ENCODE measurements around the gene BSPH1.
"Not testable (repeated sequence)": the region's sequence is repeated elsewhere in the genome, so short reads cannot be mapped to it uniquely, and the experiment has no call there.

Gene BSPH1, protein sequence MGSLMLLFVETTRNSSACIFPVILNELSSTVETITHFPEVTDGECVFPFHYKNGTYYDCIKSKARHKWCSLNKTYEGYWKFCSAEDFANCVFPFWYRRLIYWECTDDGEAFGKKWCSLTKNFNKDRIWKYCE

DNA sequence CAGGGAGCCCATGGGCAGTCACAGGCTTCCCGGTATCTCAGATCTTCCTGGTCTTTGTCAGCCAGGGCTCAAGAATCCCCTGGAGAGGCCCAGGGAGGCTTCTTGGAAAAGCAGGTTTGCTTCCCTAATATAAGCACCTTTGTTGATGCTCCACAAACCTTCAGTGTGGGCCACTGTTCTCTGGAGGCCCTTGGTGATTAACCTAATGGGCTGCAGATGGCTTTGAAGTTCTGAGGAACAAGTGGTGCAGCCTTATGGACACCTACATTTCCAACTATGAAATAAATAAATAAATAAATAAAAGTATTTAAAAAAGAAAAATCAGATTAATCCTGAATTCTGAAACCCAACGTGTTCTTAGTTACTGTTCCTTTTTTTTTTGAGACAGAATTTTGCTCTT is at the start of gene BSPH1:
Gene BSPH1, minus strand, starts transcription at position 101 of the 400 bp plus-strand sequence. Its CDS starts 89 bp downstream, at position 12.
- no peak for DNase-seq

DNA sequence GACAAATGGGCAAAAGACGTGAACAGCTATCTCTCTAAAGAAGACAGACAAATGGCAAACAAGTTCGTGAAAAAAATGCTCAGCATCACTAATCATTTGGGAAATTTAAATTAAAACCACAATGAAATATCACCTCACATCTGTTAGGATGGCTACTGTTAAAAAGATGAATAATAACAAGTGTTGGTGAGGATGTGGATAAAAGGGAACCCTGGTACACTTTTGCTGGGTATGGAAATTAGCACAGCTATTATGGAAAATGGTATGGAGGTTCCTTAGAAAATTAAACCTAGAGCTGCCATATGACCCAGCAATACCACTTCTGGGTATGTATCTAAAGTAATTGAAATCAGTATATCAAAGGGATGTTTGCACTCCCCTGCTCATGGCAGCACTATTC is 44.8 kb upstream of the BSPH1 start:
- DNase-seq: no peak

DNA sequence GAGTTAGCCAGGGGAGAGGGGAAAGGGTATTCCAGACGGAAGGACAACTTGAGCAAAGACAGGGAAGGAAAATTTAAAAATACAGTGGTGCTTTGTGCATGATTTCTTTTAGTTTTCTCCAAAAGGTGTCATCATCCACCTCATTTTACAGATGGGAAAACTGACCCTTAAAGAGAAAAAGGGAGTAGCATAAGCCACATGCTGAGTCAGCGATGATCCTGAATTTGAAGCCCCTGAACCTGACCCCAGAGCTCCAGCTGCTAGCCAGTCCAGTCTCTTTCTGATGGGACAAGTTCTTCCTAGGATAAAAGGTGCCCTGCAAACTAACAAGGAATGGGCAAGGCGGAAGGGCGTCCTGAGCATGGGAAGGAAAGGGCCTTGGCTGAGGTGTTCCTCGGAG is 41.6 kb upstream of the BSPH1 start:
- no peak for DNase-seq

DNA sequence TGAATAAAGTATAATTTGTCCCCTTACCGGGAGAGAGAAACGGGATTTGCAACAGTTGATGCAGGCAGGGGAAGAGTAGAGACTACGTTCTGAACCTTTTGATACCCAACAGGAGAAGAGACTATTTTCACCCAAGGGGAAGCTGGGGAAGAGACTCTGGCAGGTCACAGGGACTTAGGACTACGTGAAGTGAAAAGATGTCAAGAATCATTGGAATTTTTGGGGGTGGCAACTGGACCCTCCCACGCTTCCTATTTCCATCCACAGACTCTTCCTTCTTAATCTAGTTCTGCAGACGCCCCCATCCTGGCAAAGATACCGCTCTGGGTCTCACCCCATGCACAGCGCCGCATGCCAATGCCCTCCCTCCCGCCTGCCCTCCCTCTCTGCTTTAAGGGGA is 38.1 kb upstream of the BSPH1 start:
- DNase-seq: no peak

DNA sequence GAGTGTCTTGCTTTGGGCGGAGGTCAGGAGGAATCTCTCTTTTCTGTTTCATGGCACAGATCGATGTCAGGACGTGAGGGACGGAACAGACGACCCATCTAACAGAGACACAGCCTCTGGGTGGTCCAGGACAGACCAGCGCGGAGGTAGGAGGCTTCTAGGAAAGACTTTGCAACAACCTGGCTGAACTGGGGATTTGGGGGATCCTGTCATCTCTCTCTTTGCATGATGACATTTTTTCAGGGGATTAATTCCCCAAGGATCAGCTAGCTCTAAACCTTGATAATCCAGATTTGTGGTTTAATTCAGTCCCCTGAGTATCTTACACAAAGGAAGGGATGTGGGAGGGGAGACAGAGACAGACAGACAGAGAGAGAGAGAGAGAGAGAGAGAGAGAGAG is 37.5 kb upstream of the BSPH1 start:
- DNase-seq: no peak

DNA sequence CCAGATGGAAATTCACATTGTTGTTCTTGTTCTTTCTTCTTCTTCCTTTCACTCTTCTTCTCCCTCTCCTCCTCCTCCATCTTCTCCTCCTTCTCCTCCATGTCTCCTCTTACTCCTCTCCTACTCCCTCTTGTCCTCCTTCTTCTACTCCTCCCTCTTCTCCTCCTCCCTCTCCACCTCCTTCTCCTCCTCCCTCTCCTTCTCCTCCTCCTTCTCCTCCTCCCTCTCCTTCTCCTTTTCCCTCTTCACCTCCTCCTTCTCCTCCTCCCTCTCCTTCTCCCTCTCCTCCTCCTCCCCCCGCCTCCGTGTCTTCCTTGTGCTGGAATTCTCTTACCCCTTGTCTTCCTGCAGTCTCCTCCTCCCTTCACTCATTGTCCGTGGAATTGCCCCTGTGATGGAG is 33.5 kb upstream of the BSPH1 start:
- no peak for DNase-seq

DNA sequence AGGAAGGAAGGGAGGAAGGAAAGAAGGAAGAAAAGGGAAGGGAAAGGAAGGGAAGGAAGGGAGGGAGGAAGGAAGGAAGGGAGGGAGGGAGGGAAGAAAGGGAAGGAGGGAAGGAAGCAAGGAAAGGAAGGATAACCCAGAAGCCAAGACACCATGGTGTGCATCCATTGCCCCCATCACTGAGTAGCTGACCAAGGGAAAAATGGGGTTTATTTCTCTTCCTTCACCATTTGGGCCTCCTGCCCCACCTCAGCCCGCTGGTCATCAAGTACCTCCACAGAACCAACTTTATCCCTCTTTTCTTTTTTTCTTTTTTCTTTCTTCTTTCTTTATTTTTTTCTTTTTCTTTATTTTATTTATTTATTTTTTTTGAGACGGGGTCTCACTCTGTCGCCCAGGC is 31.5 kb upstream of the BSPH1 start:
- no peak for DNase-seq

DNA sequence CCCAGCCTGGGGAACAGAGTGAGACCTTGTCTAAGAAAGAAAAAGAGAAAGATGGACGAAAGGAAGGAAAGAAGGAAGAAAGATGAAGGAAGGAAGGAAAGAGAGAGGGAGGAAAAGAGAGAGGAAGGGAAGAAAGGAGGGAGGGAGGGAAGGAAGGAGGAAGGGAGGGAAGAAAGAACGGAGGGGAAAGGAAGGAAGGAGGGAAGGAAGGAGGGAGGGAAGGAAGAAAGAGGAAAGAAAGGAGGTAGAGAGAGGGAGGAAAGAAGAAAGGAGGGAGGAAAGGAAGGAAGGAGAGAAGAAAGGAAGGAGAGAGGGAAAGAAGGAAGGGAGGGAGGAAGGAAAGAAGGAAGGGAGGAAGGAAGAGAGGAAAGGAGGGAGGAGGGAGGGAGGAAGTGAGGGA is 31.0 kb upstream of the BSPH1 start:
- DNase-seq: no peak

DNA sequence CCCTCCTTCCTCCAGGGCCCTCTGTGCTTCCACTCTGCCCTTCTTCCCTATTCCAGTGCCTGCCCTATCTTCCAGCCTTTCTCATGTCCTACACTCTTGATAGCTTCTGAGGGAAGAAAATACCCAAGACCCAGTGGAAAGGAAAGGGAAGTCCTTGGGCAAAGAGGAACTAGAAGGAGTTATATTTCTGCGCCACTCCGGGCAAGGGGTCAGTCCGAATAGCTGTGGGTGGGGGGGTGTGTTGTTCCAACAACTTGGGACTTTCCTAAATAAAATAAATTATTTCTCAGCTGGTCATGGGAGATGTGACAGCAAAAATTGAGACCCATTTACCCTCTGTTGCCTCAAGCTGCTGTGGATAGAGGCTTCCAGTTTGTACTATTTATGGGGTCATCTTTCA is 28.7 kb upstream of the BSPH1 start:
- DNase-seq: no peak

DNA sequence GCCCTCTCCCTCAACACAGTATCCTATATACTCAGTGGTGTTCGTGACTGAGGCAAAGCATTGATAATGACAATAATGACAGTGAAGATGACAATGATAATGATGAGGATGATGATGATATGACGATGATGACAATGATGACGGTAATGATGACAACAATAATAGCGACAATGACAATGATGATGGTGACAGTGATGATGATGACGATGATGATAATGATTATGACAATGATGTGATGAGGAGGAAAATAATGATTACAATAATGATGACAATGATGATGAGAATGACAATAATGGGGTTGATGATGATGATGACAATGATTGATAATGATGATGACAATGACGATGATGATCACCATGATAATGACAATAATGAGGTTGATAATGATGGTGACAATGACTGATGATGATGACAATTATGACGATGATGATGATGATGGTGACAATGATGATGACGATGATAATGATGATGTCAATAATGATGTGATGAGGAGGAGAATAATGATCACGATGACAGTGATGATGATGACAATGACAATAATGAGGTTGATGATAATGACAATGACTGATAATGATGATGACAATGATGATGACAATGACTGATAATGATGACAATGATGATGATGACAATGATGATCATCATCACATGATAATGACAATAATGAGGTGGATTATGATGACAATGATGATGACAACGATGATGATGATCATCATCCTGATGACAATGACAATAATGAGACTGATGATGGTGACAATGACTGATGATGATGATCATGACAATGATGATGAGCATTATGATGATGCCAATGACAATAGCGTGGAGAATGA is 19.2 kb upstream of the BSPH1 start:
- DNase-seq: no peak

DNA sequence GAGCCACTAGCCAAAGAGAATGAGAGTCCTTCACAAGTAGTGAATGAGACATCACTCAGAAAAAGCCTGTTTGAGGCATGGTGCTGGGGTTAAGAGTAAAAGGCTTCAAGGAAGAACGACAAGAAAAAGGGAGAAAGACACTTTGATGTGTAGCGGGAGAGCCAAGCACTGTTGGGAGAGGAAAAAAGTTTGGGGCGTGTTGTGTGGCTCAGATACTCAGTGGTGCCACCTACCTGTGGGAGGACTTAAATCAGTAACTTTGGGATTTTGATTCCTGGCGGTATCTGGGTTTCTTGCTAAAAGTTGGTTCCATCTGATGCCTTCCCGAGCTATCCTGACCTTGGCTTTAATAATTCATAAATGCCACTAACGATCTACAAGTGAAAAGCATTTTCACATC is 14.8 kb upstream of the BSPH1 start:
- DNase-seq: peak; percentile 2

DNA sequence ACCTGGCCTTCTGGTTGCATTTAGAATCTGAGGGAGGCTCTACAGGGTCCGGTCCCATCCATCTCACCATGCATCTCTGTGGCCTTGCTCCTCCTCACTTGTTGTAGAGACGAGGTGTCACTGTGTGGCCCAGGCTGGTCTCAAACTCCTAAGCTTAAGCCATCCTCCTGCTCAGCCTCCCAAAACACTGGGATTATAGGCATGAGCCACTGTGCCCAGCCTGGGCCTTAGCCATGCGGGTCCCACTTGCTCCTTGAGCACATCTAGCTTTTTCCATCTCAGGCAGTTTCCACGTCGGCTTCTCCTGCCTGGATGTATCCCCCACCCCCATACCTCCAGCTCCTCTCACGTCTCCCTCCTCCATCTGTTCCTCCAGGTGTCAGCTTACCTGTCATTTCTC is 12.3 kb upstream of the BSPH1 start:
- DNase-seq: no peak

DNA sequence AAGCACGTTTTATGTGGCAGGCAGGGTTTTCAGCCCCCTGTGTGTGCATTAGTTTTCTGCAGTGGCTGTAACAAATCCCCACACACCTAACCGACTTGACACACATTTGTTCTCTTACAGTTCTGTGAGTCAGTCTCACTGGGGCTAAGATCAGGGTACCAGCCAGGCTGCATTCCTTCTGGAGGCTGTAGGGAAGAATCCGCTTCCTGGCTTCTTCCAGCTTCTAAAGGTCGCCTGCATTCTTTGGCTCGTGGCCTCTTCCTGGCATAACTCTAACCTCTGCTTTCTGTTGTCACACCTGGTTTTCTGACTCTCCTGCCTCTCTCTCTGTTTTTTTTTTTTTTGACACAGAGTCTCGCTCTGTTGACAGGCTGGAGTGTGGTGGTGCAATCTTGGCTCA is 8.9 kb upstream of the BSPH1 start:
- no peak for DNase-seq

DNA sequence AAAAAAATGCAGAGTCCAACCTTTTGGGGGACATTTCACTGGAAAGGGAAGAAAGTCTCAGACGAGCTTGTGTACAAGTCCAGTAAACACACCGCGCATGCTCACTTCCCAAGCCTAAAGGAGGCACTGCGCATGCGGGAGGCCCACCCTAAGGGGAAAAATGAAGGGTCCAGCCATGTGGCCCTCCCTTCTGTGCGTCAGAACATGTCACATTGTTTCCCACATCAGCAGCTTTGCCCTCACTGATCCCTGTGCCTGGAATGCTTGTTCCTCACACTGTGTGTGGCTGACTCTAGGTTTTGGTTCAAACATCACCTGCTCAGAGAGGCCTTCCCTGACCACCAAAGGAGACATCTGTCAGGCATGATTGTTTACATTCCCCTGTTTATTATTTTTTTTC is 6.8 kb upstream of the BSPH1 start:
- no peak for DNase-seq

DNA sequence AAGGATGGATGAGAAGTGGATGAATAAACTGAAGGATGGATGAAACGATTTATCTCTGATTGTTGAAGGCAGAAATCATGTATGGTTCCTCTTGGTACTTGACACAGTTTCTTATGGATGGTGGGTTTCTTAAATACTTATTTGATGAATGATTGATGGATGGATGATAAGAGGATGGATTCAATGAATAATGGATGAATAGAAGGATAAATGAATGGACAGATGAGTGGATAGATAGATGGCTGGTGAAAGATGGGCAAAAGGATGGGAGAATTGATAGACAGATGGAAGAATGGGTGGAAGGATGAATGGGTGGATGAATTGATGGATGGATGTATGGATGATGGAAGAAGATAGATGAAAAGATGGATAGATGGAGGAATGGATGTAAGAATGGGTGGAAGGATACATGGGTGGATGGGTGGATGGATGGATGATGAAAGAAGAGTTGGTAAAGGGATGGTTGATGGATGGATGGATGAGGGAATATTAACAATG is 4.3 kb upstream of the BSPH1 start:
- no peak for DNase-seq

DNA sequence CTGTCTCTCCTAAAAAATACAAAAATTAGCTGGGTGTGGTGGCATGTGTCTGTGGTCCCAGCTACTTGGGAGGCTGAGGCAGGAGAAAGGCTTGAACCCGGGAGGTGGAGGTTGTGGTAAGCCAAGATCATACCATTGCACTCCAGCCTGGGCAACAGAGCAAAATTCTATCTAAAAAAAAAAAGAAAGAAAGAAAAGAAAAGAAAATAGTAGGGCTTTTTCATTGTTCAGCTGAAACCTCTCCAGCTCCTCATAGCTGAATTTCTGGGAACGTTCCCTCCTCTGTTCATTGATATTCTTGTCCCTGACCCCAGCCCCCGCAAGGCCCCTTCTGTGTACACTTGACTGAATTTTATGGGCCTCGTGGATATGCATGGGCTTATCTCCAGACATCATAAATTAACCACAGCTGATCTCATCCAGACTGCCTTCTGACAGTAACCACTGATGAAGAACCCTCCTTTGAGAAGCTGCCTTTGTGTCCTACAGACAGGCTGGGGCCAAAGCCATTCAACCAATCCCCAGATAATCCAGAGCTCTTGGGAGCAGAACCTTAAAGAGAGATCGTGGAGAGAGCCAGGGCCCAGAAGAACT is 2.3 kb upstream of the BSPH1 start, which contains the start of gene ELSPBP1:
Gene ELSPBP1, plus strand, starts transcription at position 424 of the 594 bp plus-strand sequence. CDS start 14,036 bp downstream, outside the sequence.
- no peak for DNase-seq

DNA sequence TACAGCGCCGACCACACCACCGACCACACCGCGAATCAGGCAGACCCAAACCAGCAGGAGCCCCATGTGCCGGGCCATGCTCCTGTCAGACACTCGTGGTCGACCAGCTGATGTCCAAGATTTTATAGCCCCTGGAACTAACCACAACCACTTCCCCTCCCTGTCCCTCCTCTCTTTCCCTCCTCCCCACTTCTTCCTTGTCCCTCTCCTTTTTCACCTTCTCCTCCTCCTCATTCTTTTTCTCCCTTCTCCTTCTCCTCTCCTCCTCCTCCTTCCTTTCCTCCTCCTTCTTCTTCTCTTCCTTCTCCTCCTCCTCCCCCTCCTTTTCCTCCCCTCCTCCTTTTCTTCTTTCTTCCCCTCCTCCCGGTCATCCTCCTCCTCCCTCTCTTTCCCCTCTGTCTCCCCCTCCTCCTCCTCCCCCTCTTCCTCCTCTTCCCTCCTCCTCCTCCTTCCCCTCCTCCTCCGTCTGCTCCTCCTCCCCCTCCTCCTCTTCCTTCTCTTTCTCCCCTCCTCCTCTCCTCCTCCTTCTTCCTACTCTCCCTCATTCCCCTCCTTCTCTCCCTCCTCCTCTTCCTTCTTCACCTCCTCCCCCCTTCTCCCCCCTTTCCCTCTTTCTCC is 670 bp downstream of the BSPH1 start:
- DNase-seq: no peak

DNA sequence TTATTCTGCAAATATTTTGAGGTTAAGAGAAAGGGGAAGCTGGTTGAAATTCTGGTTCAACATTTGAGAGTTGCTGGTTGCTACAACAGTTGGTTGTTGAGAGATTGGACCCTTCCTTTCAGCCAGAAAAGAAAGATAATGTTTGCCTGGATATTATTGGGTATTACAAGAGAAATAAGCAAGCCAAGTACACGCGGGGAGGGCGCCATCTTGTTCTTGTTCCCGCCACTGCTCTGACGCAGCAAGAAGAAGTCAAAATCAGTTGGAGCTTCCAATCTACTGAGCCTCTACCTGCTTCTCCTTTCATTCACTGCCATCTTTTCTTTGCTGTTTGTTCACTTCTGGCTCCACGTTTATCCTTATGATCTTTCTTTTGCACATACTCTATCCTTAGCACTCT is 18.4 kb downstream of the BSPH1 start:
- DNase-seq: no peak

DNA sequence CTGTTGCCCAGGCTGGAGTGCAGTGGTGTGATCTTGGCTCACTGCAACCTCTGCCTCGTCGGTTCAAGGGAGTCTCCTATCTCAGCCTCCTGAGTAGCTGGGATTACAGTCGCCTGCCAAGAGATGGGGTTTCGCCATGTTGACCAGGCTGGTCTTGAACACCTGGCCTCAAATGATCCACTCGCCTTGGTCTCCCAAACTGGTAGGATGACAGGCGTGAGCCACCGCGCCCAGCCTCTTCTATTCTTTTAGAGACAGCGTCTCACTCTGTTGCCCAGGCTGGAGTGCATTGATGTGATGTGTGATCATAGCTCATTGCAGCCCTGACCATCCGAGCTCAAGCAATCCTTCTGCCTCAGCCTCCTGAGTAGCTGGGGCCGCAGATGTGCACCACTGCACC is 36.0 kb downstream of the BSPH1 start:
- DNase-seq: not testable (repeated sequence)

DNA sequence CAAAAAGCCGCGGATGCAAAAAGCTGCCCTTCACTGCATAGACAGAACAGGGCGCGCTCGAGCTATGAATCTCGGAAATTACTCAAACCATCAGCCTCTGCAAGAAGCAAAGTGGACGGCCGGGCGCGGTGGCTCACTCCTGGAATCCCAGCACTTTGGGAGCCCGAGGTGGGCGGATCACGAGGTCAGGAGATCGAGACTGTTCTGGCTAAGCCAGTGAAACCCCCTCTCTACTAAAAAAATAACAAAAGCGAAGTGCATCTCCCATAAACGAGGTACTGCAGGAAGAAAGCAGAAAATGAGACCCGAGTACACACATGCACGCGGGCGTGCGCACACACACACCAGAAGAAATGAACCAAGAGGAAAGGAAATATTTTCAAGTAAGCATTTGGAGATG is 39.8 kb downstream of the BSPH1 start:
- not testable (repeated sequence) for DNase-seq

DNA sequence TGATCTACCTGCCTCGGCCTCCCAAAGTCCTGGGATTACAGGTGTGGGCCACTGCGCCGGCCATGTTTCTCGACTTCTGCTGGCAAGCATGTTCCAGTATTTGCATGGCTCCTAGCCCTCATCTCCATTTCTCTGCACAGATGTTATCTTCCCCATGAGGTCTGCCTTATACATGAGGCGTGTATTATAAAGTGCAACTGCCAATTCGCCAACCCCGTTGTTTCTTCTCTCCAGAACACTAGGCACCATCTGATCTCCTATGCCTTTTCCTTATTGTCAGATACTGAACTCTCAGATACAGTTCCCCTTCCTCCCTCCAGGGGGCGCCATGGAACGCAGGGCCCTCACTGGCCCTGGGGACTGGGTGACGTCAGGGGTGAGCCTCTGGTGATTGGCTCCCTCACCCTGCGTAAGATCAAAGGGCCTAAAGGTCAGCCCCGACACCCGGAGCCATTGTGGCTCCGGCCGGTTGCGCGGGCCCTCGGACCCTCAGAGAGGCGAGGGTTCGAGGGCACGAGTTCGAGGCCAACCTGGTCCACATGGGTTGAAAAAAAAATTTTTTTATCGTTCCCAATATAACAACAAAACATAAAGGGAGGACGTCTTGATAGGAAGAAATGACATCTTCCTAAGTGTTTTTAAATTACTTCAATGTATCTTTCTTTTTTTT is 42.0 kb downstream of the BSPH1 start:
- not testable (repeated sequence) for DNase-seq

DNA sequence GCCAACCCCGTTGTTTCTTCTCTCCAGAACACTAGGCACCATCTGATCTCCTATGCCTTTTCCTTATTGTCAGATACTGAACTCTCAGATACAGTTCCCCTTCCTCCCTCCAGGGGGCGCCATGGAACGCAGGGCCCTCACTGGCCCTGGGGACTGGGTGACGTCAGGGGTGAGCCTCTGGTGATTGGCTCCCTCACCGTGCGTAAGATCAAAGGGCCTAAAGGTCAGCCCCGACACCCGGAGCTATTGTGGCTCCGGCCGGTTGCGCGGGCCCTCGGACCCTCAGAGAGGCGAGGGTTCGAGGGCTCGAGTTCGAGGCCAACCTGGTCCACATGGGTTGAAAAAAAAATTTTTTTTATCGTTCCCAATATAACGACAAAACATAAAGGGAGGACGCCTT is 63.4 kb downstream of the BSPH1 start:
- DNase-seq: not testable (repeated sequence)

DNA sequence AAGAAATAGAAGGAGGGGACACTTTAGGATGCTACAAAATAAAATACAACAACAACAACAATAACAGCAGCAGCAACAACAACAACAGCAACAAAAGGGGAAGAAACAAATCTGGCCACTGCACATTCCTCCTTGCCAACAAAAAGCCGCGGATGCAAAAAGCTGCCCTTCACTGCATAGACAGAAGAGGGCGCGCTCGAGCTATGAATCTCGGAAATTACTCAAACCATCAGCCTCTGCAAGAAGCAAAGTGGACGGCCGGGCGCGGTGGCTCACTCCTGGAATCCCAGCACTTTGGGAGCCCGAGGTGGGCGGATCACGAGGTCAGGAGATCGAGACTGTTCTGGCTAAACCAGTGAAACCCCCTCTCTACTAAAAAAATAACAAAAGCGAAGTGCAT is 71.9 kb downstream of the BSPH1 start:
- DNase-seq: not testable (repeated sequence)

All from hematopoietic multipotent progenitor cell treated with erythropoietin and hydrocortisone succinate and interleukin-3 and kit ligand, for 8 days (in vitro differentiated cells).